PFSK-1 (cell line): ENCODE measurements around the gene NPL.

ENCODE experiments used
- POLR2AphosphoS5 ChIP-seq: IDR thresholded peaks from 2 replicates; pipeline ENCODE4 v1.6.1; 2012; ENCODE audit warnings: low read depth, mild to moderate bottlenecking, control low read depth, low read length, moderate library complexity
- TAF1 ChIP-seq: IDR thresholded peaks from 2 replicates; pipeline ENCODE4 v1.6.1; 2012; ENCODE audit warnings: low read length, control low read depth, borderline replicate concordance; ENCODE audit not compliant: insufficient read depth
- TF ChIP-seq, protein P1 (sequence below), 2 experiments: IDR thresholded peaks; 2 replicates each; pipeline versions ENCODE4 v1.6.1 to v1.8.0; 2011 to 2012; ENCODE audit warnings: low read depth in 2 of 2, low read length in 2 of 2, control low read depth in 1 of 2, inconsistent platforms in 1 of 2, mild to moderate bottlenecking in 1 of 2, moderate library complexity in 1 of 2; ENCODE audit not compliant: insufficient read depth in 1 of 2

DNA sequence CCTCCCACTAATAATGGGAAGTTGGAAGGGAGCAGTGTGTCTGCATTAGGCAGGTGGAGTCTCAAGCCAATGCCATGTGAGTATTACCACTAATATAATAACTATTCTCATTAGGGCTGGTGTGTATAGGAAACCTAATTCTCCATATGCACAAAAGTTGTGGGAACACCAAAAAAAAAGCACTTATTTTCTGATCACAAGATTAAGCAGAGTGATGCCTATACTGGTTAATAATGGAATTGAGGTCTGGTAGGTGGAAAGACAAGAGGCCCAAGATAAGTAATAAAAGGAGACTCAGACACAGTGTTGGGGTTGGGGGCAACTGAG is 7.0 kb upstream of the NPL start:
- TF ChIP-seq TAF1: no peak
- no peak for TF ChIP-seq POLR2AphosphoS5
- TF ChIP-seq, protein P1, sequence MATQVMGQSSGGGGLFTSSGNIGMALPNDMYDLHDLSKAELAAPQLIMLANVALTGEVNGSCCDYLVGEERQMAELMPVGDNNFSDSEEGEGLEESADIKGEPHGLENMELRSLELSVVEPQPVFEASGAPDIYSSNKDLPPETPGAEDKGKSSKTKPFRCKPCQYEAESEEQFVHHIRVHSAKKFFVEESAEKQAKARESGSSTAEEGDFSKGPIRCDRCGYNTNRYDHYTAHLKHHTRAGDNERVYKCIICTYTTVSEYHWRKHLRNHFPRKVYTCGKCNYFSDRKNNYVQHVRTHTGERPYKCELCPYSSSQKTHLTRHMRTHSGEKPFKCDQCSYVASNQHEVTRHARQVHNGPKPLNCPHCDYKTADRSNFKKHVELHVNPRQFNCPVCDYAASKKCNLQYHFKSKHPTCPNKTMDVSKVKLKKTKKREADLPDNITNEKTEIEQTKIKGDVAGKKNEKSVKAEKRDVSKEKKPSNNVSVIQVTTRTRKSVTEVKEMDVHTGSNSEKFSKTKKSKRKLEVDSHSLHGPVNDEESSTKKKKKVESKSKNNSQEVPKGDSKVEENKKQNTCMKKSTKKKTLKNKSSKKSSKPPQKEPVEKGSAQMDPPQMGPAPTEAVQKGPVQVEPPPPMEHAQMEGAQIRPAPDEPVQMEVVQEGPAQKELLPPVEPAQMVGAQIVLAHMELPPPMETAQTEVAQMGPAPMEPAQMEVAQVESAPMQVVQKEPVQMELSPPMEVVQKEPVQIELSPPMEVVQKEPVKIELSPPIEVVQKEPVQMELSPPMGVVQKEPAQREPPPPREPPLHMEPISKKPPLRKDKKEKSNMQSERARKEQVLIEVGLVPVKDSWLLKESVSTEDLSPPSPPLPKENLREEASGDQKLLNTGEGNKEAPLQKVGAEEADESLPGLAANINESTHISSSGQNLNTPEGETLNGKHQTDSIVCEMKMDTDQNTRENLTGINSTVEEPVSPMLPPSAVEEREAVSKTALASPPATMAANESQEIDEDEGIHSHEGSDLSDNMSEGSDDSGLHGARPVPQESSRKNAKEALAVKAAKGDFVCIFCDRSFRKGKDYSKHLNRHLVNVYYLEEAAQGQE (IDR thresholded peaks at IDR 0.05; ENCODE audit: insufficient read depth in 1 of 2, low read depth in 2 of 2, low read length in 2 of 2): no peak
